Occipital lobe (tissue), 2 donors: ENCODE measurements around the gene GLRX. TPM values are rescaled to one million over a fixed set of nuclear protein-coding genes. Genes with fewer than 3 reads are reported as not detected.

ENCODE experiments used
- DNase-seq: peaks from one replicate; lab custom pipeline; 2025; lab: John Stamatoyannopoulos, UW
- total RNA-seq: library from RNA; depleted of rRNA; stranded (reverse); fragments of >200 nt; gene quantifications from one replicate; pipeline ENCODE4 v1.2.3, GENCODE V29; 2014

Gene GLRX
- total RNA-seq, 1 donor from 2014 or later: 9.8 TPM

GRCh38 chr5:95809414-95809960 lies 13.0 kb downstream of the GLRX start:
- DNase-seq: no peak

- DNase-seq: peak; percentile 14
Measured at GRCh38 chr5:95808686-95809413, 13.7 kb downstream of the GLRX start.

- no peak for DNase-seq
Measured at GRCh38 chr5:95808013-95808685, 14.4 kb downstream of the GLRX start.

DNA sequence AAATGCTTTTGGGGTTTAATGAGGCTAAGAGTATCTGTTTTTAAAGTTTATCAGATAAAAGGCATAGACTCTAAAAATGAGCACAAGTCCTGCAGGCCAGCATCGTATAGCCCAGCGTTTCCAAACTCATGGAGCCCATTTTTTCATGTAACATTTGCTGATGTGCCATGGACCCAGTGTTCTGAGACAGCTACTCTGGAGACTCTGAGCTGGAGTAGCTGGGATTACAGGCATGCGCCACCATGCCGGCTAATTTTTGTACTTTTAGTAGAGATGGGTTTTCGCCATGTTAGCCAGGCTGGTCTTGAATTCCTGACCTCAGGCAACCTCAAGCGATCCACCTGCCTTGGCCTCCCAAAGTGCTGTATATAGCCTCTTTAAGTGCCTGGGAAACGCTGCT lies 15.8 kb downstream of the GLRX start:
- DNase-seq: no peak

DNA sequence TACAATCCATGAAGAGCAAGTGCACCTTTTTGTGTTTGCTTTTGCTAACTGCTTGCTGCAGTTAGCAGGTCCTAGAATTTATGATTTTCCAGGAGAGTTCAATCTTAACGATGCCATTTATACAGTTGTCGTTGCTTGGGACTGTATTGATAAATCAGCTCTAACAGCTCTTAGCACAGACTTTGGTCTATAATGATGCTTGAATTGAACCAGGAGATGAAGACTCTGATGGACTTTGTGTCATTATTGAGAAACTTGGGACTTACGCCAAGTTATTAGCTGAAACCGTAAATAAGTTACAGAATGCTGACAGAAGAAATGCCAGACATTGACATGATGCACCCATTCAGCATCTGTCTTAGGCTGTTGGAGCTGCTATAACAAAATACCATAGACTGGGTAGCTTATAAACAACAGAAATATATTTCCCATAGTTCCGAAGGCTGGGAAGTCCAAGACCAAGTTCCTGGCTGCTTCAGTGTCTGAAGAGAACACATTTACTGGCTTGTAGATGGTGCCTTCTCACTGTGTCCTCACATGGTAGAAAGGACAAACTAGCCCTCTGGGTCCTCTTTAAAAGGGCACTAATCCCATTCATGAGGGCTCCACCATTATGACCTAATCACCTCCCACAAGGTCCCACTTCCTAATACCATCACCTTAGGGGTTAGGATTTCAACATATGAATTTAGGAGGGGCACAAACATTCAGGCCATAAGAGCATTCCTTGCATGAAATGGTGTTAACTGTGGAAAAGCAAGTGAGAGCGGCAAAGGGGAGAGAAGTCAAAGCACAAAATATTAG lies 17.6 kb downstream of the GLRX start:
- no peak for DNase-seq

DNA sequence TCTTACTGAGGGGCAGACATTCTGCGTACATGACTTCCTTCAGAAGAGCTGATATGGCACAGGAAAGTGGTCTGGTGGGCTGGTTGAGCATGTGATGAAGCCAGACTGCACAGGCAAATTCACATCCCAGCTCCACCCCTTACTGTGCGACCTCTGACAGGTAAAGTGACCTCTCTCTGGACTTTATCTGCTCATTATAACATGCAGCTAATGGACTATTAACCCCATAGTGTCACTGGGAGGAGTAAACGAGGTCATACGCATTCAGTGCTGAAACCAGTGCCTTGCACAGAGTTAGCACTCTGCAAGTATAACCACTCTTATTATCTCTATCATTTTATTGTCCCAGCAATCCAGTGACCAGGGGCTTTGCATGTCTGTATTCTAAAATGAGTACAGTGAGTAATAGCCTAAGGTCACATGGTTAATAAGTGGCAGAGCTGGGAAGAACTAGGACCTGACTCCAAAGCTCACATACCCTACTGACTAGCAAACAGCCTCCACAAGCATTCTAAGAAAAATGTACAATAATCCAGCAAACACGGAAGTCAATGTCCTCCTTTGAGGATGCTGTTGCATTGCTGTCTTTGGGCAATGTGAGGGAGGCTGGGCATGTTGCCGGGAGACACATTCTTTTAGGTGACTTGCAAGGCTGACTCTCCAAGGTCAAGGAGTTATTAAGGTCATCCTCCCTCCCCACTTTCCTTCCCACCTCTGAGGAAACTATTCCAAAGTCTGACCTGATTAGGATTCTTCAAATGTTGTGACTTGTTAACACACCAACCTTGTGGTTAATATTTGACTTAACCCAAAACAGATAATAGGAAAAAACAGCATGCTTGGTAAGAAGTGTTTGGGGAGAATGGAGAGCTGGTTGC lies 19.0 kb downstream of the GLRX start:
- DNase-seq: no peak

- no peak for DNase-seq
Measured at GRCh38 chr5:95801961-95802360, 20.6 kb downstream of the GLRX start.

DNA sequence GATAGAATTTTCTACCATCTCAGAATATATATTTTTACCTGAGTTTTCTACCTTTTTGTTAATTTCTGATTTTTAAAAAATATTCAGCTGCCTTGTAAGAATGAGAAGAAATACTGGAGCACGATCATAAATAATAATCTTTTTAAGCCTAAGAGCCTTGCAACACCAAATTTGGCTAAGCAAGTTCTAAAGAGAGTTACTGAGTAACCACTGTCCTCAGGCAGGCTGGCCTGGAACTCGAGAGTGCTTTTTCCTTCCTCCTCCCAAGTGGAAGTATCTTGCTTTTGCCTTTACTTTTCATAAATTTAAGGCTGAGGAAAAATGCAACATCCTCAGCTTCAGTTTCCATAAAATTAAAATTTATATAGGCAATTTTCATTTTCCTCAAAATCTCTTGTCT lies 21.0 kb downstream of the GLRX start:
- no peak for DNase-seq

DNA sequence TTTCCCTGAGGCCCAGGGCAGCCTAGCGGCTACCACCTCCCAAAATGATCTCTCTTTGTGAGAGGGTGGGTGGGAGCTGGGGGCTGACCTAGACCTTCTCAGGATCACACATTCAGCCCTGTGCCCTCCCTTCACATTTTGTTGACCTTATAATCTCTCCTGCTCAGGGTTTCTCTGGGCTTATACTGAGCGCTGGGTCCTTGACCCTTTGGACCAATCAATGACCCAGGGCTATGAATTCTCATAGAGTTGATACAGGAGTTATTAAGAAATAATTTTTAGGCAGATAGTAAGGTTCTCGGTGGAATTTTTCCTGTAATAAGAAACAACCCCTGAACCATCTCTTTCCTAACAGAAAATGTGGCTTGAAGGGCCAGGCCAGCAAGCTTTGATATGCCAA lies 22.0 kb downstream of the GLRX start:
- DNase-seq: no peak

DNA sequence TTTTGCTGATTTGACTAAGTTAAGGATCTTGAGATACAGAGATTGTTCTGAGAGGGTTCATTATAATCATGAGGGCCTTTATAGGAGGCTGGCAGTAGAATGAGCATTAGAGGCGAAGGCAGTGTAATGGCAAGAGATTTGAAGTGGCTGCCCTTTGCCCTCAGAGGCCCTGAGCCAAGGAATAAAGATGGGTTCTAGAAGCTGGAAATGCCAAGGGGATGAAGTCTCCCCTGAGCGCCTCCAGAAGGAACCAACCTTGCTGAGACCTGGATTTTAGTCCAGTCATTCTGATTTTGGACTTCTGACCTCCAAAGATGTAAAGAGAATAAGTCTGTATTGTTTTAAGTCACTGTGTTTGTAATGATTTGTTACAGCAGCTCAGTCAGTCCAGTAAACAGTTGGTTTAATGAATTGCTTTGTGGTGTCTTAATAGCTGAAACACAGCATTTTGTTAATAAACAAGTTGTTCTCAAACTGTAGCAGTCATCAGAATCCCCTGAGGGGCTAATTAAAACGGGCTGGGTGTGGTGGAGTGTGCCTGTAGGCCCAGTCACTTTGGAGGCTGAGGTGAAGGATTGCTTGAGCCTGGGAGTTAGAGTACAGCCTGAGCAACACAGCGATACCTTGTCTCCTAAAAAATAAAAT lies 23.2 kb downstream of the GLRX start:
- no peak for DNase-seq

GRCh38 chr5:95798545-95798944 lies 24.0 kb downstream of the GLRX start:
- no peak for DNase-seq

- DNase-seq: no peak
Measured at GRCh38 chr5:95798048-95798447, 24.5 kb downstream of the GLRX start.

DNA sequence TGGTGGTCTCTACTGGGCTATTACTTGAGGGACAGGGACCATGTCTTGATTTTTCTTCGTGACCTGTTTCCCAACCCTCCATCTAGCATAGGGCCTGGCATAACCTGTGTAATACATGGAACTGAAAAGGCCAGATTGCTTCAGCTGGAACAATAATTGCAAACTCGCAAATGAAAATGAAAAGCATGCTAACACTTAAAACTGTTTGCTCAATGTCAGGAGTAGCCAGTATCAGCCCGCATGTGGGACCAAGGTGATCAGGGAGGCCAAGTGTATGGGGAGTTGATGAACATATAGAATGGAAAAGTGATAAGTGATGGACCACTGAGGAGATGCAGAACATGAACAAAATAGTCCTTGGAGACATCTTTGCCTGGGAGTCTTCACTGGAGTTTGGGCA lies 25.2 kb downstream of the GLRX start:
- DNase-seq: no peak

DNA sequence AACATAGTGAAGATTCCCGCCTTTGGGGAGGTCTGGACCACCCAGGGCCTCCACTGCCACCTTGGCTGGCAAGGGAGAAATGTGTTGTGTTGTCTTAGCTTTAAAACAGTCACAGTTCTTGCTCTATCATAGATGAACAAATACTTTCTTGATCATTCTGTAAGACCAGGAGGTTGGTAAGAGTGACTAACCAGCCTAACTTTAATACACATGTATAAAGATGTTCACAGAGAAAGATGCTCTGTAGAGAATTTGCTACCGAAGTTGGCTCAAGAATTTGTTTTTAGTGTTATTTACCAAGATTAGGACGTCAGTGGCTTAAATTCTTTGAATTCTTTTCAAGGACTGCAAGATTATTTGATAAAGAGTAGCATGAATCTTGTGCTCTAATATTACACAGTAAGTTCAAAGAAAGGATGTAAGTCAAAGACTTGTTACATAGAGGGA lies 28.4 kb downstream of the GLRX start:
- no peak for DNase-seq

DNA sequence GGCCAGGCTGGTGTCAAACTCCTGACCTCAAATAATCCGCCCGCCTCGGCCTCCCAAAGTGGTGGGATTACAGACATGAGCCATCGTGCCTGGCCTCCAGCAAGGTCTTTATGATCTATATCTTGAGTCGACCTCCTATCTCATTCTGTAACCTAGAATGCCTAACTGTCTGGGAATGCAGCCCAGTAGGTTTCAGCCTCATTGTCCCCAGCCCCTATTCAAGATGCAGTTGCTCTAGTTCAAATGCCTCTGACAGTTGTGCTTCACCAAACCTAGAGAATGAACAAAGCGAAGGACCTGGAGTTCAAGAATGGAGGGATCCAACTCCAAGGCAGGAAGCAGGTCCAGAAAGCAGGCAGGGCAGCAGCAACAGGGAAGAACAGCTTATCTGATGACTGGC lies 30.8 kb downstream of the GLRX start:
- DNase-seq: no peak

DNA sequence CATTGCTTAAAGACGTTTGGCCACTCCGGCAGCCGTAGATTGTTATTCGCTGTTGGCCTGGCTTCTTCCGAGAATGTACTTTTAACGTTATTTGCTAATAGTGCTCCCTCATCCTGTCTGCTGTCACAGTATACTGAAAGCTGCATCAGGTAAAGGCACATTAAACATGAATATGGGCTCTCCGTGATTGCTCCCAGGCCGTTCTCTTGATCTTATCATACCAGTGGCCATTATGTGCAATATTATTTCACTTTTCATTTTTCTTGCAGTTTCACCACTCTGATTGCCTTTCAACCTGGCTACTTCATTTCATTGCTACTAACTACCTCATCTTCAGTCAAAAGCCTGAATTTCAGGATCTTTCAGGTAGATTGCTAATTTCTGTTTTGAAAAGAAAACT lies 34.0 kb downstream of the GLRX start:
- DNase-seq: no peak

DNA sequence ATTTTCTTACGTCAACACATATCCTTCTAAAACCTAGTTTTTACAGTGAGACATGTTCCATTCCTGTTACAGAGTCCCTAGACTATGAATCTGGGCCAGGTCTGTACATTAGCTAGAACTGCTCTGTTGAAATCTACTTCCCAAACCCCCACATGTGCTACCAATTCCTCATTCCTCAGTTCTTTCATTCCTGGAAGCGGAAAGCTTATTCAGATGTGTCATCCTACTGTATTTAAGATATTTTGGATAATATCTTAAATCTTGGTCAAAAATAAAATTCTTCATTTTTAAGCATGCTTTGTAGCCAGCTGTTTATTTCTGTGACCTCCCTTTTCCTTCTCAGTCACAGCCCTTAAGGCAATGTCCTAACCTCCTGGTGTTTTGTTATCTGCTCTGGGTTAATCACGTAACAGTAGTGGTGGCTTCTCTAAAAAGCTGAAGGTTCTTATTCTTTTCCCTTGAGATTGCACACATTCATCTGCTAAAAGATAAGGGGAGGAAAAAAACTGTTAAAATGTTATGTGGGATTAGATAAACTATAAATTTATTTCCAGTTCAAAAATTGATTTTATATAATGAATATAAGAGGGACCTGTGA lies 35.6 kb downstream of the GLRX start:
- no peak for DNase-seq

DNA sequence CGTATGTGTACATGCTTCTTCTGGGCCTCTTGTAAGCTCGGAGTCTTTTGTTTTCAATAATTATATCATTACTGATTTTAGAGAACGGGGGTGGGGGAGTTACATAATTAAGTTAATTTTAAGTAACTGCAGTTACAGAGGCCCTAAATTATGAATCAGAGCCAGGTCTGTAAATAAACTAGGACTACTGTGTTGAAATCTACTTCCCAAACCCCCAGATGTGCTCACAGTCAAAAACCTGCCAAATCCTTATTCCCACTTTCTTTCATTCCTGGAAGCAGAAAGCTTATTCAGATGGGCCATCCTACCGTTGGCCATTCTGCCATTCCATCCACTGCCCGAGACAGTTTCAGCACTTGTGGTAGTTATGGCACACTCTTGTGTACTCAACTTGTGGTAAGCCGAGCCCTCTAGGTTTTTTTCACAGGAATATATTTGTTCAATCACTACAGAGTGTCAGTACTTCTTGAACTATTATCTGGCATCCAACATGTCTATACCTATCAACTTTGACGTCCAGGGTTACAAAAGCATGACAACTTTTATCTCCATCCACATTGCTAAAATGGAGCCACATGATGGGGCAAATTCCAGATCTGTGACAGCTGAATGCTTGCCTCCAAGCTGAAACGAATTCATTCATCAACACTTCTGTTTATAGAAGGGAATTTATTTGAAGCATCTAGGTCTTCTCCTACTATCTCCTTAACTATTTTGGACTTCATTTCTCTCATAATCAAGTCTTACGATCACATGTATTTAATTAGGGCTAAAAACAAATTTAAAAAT lies 37.8 kb downstream of the GLRX start:
- no peak for DNase-seq

- DNase-seq: no peak
Measured at GRCh38 chr5:95783661-95784060, 38.9 kb downstream of the GLRX start.
